ENCODE results near the gene TFAP2A. TPM values are rescaled to one million over a fixed set of nuclear protein-coding genes. Genes with fewer than 3 reads are reported as not detected.

Gene TFAP2A
- total and polyA plus RNA-seq, 2 experiments from 2014 or later = 2.5 to 7.2 TPM

- no peaks in the 10 kb centered on the region for H3K9me3 ChIP-seq (ENCODE audit: low read depth)
- H3K9ac ChIP-seq = no peak overlapping the region
- H3K4me3 ChIP-seq = no peak overlapping the region
- 0 out of 2 replicates have a peak, but pooled peaks cover 5% of the 10 kb centered on the region for H3K79me2 ChIP-seq (ENCODE audit: insufficient read depth)
- H3K9me2 ChIP-seq (ENCODE audit: insufficient read depth) = no peaks in the 10 kb centered on the region
- peaks cover 24% of the 10 kb centered on the region for H3K27me3 ChIP-seq (replicated peaks; ENCODE audit: insufficient read depth)
- in situ Hi-C loops (cut with MboI) = no loop called here
- H2AFZ ChIP-seq = no peak overlapping the region
- peaks cover 15% of the 10 kb centered on the region; the same call in 1 of the 2 replicates for H3K36me3 ChIP-seq (ENCODE audit: low read depth)
- DNase-seq = no peak
- TF ChIP-seq EZH2 (IDR thresholded peaks at IDR 0.05; ENCODE audit: insufficient read depth, poor library complexity, severe bottlenecking) = no peak
- no peak for TF ChIP-seq EZH2phosphoT487 (IDR thresholded peaks at IDR 0.05; ENCODE audit: insufficient read depth, low read depth)
- 57 to 59% methylated on average over 19 to 20 of the region's 20 CpGs for WGBS, 2 experiments (ENCODE audit: low coverage in 1 of 2, low lambda C conversion rate in 2 of 2, missing lambda C conversion rate in 2 of 2)
- no peak overlapping the region for H3K27ac ChIP-seq
- H3K4me1 ChIP-seq (ENCODE audit: insufficient read depth) = peaks cover 7% of the 10 kb centered on the region; the same call in 1 of the 2 replicates
- no peak overlapping the region for H3K4me2 ChIP-seq (ENCODE audit: unreplicated experiment)
- H3F3A ChIP-seq (ENCODE audit: insufficient read depth) = no peaks in the 10 kb centered on the region
- H4K20me1 ChIP-seq (ENCODE audit: insufficient read depth) = no peaks in the 10 kb centered on the region
These were observed 16.2 kb downstream of the TFAP2A start for GRCh38 chr6:10398446-10399218.

- no peak overlapping the region for H3K4me2 ChIP-seq (ENCODE audit: unreplicated experiment)
- H3K36me3 ChIP-seq (ENCODE audit: low read depth) = peaks cover 15% of the 10 kb centered on the region; the same call in 1 of the 2 replicates
- 38 to 56% methylated on average over 10 to 28 of the region's 28 CpGs for WGBS, 2 experiments (ENCODE audit: low coverage in 1 of 2, low lambda C conversion rate in 2 of 2, missing lambda C conversion rate in 2 of 2)
These were observed 17.0 kb downstream of the TFAP2A start for GRCh38 chr6:10397756-10398445.

DNA sequence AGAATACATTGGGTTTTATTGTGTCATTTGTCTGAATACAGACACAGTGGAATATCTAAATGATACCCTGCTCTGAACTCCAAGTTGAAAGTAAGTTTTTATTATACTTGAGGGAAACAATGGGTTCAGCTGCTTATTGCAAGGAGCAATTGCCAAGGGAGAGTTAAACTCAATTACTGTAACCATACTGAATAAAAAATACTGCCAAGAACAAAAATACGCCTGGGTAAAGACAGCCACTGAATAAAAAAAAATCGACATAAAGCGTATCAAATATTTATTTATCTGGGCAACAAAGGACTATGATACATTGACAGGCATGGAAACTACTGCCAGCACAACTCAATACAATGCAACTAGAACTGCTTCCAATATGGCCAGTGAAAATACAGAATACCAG is 18.1 kb downstream of the TFAP2A start:
- H3K9me2 ChIP-seq (ENCODE audit: insufficient read depth) = no peaks in the 10 kb centered on the region
- H3K4me1 ChIP-seq (ENCODE audit: insufficient read depth) = no peaks in the 10 kb centered on the region
- WGBS, 2 experiments (ENCODE audit: low coverage in 1 of 2, low lambda C conversion rate in 2 of 2, missing lambda C conversion rate in 2 of 2) = 48 to 51% methylated on average over 3 of the region's 3 CpGs
- H3K9ac ChIP-seq = no peak overlapping the region
- H3K36me3 ChIP-seq (ENCODE audit: low read depth) = peaks cover 11% of the 10 kb centered on the region; the same call in 1 of the 2 replicates
- TF ChIP-seq EZH2 (IDR thresholded peaks at IDR 0.05; ENCODE audit: insufficient read depth, poor library complexity, severe bottlenecking) (no peak), EZH2phosphoT487 (IDR thresholded peaks at IDR 0.05; ENCODE audit: insufficient read depth, low read depth) (no peak)
- H3K4me2 ChIP-seq (ENCODE audit: unreplicated experiment) = no peak overlapping the region
- H3K4me3 ChIP-seq = no peak overlapping the region
- in situ Hi-C loops (cut with MboI) = no loop called here
- H3K9me3 ChIP-seq (ENCODE audit: low read depth) = no peaks in the 10 kb centered on the region
- H3K27me3 ChIP-seq (replicated peaks; ENCODE audit: insufficient read depth) = peaks cover 41% of the 10 kb centered on the region
- H3K79me2 ChIP-seq (ENCODE audit: insufficient read depth) = no peaks in the 10 kb centered on the region
- DNase-seq = no peak
- H3K27ac ChIP-seq = no peak overlapping the region
- no peaks in the 10 kb centered on the region for H3F3A ChIP-seq (ENCODE audit: insufficient read depth)
- H2AFZ ChIP-seq = no peak overlapping the region
- H4K20me1 ChIP-seq (ENCODE audit: insufficient read depth) = no peaks in the 10 kb centered on the region

More at GRCh38 chr6:10397756-10398445, 17.0 kb downstream of the TFAP2A start:
- H3F3A ChIP-seq (ENCODE audit: insufficient read depth) = no peaks in the 10 kb centered on the region
- H3K4me1 ChIP-seq (ENCODE audit: insufficient read depth) = peaks cover under 1% of the 10 kb centered on the region; the same call in 1 of the 2 replicates
- H3K79me2 ChIP-seq (ENCODE audit: insufficient read depth) = 0 out of 2 replicates have a peak, but pooled peaks cover 2% of the 10 kb centered on the region
- no peaks in the 10 kb centered on the region for H4K20me1 ChIP-seq (ENCODE audit: insufficient read depth)
- no peaks in the 10 kb centered on the region for H3K9me3 ChIP-seq (ENCODE audit: low read depth)
- H3K27me3 ChIP-seq (replicated peaks; ENCODE audit: insufficient read depth) = peaks cover 30% of the 10 kb centered on the region
- in situ Hi-C loops (cut with MboI) = no loop called here
- no peaks in the 10 kb centered on the region for H3K9me2 ChIP-seq (ENCODE audit: insufficient read depth)
- no peak for DNase-seq
- TF ChIP-seq EZH2 (IDR thresholded peaks at IDR 0.05; ENCODE audit: insufficient read depth, poor library complexity, severe bottlenecking) (no peak), EZH2phosphoT487 (IDR thresholded peaks at IDR 0.05; ENCODE audit: insufficient read depth, low read depth) (no peak)
- H3K9ac ChIP-seq = no peak overlapping the region
- H3K27ac ChIP-seq = no peak overlapping the region
- H3K4me3 ChIP-seq = no peak overlapping the region
- no peak overlapping the region for H2AFZ ChIP-seq

DNA sequence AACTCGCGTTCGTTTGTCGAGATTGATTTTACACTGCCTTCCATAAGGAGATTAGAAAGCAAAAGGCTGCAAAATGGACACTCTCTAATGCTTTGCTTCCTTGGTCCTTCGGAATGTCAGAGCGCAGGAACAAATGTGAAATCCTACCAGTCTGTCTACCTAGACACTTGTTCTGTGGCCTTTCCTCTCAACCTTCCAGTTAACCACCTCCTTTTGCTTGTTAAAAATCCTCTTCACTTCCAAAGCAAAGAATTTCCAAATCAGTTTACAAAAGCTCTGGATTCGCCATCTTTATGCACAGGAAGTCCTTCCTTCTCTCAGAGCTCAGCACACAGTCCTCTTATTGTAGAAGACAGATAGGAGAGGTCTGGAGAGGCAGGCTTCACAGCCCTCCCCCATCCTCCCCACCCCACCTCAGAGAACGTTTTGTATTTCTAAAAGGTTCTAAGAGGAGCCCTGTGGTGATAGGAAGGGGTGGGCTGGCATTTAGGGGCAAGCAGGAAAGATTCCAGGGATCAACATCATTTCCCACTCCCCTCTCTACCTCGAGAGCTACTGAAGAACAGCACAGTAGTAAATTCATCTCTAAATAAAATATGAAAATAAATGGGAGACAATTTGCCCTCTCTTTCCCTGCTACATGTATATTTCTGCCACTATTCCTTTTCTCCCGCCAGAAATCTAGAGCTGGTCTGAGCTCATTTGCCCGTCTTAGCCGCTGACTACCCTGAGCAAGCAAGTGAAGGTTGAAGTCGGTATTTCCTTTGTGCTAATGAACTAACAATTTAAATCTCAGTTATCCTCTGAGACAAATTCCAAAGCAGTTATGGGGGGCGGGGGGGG is 18.9 kb downstream of the TFAP2A start:
- in situ Hi-C loops (cut with MboI) = no loop called here

More for the DNA sequence above, 18.9 kb downstream of the TFAP2A start:
- Histone ChIP-seq H3K27ac (no peak overlapping the region), H3K9ac (no peak overlapping the region), H4K20me1 (ENCODE audit: insufficient read depth) (no peaks in the 10 kb centered on the region), H2AFZ (no peak overlapping the region), H3K9me3 (ENCODE audit: low read depth) (no peaks in the 10 kb centered on the region), H3F3A (ENCODE audit: insufficient read depth) (no peaks in the 10 kb centered on the region), H3K9me2 (ENCODE audit: insufficient read depth) (no peaks in the 10 kb centered on the region), H3K4me2 (ENCODE audit: unreplicated experiment) (no peak overlapping the region), H3K27me3 (replicated peaks; ENCODE audit: insufficient read depth) (peaks cover 50% of the 10 kb centered on the region), H3K4me1 (ENCODE audit: insufficient read depth) (no peaks in the 10 kb centered on the region), H3K4me3 (no peak overlapping the region), H3K79me2 (ENCODE audit: insufficient read depth) (no peaks in the 10 kb centered on the region), H3K36me3 (ENCODE audit: low read depth) (peaks cover 5% of the 10 kb centered on the region; the same call in 1 of the 2 replicates)
- no peak for DNase-seq
- TF ChIP-seq EZH2phosphoT487 (IDR thresholded peaks at IDR 0.05; ENCODE audit: insufficient read depth, low read depth) (no peak), EZH2 (IDR thresholded peaks at IDR 0.05; ENCODE audit: insufficient read depth, poor library complexity, severe bottlenecking) (no peak)
- 36% methylated on average over 14 of the region's 14 CpGs for WGBS, 2 experiments (ENCODE audit: low coverage in 1 of 2, low lambda C conversion rate in 2 of 2, missing lambda C conversion rate in 2 of 2)

Data from GM23248 (cell line).